ENCODE measurements around the gene STX18. TPM values are rescaled to one million over a fixed set of nuclear protein-coding genes. Genes with fewer than 3 reads are reported as not detected.

STX18 gene
- total RNA-seq, 2 donors from 2014 or later: 18.5 to 39.8 TPM

- H3K4me1 ChIP-seq (ENCODE audit: control insufficient read depth in 1 of 2, low read depth in 2 of 2): no peaks in the 10 kb centered on the region
- DNase-seq (ENCODE audit: low spot score) (no peak), ATAC-seq (ENCODE audit: insufficient number of reproducible peaks, low FRiP score, low read depth) (no peak)
- no peaks in the 10 kb centered on the region for H3K27me3 ChIP-seq (replicated peaks; ENCODE audit: insufficient read depth)
- no peak overlapping the region for H3K27ac ChIP-seq
- no peak for TF ChIP-seq CTCF (IDR thresholded peaks at IDR 0.05)
- H3K4me3 ChIP-seq: no peak overlapping the region
- H3K36me3 ChIP-seq: no peaks in the 10 kb centered on the region
- no peaks in the 10 kb centered on the region for H3K9me3 ChIP-seq
Observed at GRCh38 chr4:4376074-4376473, 165.8 kb downstream of the STX18 start.

- no peak overlapping the region for H3K4me3 ChIP-seq
Observed at GRCh38 chr4:4374388-4375098, 167.3 kb downstream of the STX18 start.

More at GRCh38 chr4:4374388-4375098, 167.3 kb downstream of the STX18 start:
- no peaks in the 10 kb centered on the region for H3K4me1 ChIP-seq (ENCODE audit: control insufficient read depth in 1 of 2, low read depth in 2 of 2)
- ATAC-seq (ENCODE audit: insufficient number of reproducible peaks, low FRiP score, low read depth): no peak
- no peak for DNase-seq (ENCODE audit: low spot score)
- no peaks in the 10 kb centered on the region for H3K27me3 ChIP-seq (replicated peaks; ENCODE audit: insufficient read depth)
- TF ChIP-seq CTCF (IDR thresholded peaks at IDR 0.05): no peak
- H3K27ac ChIP-seq: no peak overlapping the region
- H3K9me3 ChIP-seq: no peaks in the 10 kb centered on the region
- H3K36me3 ChIP-seq: no peaks in the 10 kb centered on the region

Other genes with a start within 250 kb of the STX18 start
- under 1 TPM; 0.27 to 0.56 TPM for gene NSG1, start 154.9 kb downstream of the STX18 start, total RNA-seq